T-helper 22 cell (primary cell): ENCODE measurements around the gene DAB1.
"Not testable (repeated sequence)": the region's sequence is repeated elsewhere in the genome, so short reads cannot be mapped to it uniquely, and the experiment has no call there.

ENCODE experiments used
- DNase-seq: peaks from one replicate; pipeline ENCODE4 v3.0.0-alpha.2; 2020; ENCODE audit warnings: low read depth

The DAB1 gene

DNA sequence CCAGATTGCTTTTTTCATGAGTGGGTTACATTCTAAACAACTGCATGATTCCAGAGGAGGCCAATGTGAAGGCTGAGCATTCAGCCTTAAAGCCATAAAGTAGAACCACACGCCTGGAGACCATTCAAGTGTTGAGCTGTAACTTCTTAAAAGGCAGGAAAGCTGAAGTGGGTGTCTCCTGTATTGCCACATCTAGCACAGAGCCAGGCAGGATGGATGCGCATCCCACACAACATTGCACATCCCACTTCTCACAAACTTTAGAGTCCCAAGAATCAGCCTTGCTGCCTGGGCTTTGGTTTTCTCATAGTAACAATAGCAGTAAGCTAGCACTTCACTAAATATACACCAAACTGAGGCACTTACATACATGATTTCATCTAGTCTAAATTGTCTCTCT, 151.7 kb downstream of the DAB1 start:
- no peak for DNase-seq

DNA sequence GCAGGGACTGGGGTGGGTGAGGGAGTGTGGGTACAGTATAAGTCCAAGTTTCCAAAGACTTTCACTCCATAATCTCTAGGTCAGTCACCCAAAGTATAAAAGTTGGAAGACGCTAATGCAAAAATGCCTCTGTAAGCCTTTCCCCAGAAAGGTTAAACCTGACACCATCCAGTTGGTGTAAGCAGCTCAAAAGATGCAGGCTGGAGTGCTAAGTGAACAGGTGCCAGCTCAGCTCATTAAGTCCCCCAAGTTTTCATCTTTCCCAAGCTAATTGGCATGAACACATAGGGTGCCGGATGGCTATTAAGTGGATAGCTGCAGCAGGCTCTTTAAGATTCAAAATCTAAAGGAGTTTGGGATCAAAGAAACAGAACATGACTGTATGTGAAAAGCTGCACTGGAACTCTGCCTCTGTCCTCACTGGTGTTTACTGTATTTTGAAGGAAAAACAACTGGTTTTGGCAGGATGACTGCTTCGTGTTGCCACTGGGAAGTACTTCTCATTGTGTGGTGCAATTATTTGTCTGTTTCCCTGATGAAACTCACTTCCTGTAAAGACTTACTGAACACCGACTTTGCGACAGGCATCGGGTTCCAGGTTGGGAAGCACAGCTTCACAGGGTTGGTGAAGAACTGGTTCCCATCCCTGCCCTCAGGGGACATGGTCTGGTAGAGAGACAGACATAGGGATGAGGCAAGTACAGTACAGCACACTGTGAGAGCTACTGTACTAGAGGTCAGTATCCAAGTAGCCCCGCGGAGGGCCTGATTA, 152.7 kb downstream of the DAB1 start:
- DNase-seq, result no peak

DNA sequence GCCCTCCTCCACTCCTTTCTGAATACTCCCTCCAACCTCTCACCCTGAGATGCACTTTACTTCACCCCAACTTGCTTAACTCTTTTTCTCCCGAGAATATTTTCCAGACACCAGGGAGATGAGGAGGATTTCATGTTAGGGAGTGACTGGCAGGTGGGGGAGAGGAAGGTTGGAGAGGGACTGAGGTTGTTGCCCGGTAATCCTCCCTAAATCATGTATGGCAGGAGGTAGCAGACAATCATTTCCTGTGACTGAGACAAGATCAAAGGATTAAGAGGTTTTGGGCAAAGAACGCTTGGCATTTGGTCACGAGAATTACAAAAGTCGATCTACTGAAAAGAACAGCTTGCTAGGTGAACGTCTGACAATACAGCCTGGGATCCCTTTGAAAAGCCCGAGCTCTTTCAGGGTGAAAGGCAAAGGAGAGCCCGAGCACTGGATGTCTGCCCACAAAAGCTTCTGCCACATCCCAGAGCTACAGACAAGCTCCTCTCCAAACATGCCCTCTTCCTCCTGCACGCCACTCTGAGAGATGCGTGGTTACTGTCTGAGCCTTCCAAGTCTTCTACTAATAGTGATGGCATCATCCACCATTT, 154.1 kb downstream of the DAB1 start:
- DNase-seq, result no peak

DNA sequence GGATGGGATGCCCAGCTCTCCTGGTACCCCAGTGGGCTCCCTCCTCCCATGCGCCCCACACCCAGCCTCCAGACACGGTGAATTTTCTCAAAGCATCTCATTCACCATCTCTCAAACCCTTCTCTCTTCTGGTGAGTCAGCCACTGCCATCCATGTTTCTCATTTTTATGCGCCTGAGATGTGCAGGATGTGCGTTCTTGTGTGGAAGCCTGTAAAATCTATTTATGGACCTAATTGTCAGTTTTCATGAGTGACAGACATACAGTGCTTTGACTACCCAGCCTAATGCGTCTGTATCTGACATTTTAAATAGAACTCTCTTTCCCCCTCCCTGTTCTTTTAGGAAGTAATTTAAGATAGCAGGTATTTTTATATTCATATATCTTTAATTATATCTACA, 158.8 kb downstream of the DAB1 start:
- DNase-seq, result no peak

DNA sequence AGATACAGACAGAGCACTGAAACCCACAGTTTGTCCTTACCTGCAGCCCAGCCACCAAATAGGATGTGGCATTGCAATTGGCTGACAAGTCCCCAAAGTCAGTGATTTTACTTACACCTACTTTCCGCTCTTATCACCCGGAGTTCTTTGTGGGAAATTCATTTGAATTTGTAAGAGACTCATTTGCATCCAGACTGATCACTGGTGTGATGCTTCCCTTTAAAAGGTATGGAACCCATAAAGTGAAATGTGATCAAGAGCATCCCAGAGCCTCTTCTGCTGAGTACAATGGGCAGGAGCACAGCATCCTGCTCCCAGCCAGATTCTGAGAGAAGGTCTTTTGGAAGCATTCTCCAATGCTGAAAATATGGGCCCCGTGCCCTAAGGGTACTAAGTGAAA, 161.4 kb downstream of the DAB1 start:
- DNase-seq, result no peak

DNA sequence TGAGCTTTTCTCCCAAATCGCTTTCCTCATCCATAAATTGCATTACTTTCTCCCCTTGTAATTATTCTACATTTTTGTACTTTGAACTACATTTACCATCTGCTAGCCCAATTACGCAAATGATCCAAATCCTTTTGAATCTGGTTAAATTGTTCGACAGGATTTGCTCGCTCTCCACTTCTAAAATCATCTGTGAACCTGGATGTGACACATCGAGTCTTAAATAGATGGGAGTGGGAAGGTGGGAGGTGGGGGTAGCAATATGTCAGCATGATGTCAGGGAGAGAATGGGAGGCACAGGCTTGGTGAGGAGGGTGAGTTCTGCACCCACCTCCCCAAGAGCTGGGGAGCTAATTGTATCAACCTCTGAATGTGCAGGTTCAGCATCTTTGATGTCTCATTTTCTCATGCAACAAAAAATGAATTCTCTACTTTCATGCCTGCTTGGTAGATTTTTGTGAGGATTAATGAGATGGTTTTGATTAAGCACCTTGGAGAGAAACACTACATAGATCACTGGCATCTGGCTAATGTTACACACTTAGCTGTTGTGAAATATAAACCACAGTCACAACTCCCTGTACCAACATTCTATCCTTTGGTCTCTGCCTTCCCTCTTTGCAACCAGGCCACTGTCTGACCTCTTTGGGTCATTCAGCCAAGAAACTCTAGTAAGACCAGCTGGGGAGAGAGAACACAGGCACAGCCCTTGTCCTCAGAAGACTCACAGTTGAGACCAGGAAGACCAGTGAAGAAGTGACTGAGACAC, 165.1 kb downstream of the DAB1 start:
- DNase-seq, result no peak

DNA sequence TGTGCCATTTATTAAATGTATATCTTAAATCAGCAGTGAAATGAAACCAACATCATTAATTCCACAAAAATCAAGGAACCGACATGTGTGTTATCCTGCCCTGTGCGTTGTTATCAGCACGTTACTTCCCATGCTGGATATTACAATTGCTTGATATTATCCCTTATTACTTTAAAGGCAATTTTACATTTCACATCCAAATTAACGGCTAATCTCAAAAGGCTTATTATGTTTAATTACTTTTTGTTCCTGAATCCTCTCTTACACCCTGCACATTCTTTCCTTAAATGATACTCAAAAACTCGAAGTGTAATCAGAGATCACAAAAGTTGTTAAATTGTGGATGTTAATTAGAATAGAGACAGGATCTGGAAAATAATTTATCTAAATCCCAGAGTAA, 167.9 kb downstream of the DAB1 start:
- no peak for DNase-seq

DNA sequence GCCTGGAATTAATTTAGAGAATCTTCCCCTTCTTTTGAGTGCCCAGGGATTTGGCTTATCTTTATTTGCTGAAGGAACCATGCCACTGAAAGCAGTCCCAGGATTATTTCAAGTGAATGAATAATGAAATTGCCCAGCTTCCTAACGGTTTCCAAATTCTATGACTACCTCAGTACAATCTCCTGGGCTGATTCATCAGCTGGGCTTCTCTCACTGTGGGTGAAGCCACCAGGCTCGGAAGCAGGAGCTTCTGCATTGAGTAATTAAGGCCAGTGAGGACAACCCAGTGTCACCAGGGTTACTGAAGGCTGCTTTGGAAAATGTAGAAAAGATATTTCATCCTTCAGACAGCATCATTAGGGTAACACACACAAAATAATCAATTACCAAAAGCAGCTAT, 169.8 kb downstream of the DAB1 start:
- DNase-seq, result no peak

DNA sequence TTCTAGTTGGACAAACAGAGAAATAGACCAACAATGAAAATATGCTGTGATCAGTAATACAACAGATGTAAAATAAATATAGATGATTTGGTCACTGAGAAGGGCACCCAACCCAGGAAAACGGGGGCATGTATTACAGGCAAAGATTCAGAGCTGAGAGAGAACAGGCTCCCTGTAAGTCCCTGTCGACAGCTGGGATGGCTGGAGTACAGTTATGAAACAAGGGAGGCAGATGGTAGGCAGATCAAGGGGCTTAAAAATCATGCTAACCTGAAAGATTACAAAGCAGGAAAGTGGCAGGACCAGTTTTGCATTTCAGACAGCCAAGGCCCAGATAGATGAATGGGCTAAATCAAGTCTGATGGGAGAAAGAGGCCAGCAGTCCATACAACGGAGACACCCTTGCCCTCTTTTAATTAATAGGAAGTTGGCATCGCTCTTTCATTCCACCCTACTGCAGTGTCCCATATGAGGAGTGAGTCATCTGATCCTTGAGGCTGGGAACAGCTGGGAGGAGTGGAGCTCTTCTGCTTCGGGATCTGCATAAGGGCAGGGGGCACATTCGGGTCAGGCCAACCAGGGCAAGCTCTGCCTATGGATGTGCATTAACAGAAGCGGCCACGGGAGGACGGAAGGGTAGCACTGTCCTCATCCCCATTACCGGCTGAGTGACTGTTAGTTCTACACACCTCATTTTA, 171.1 kb downstream of the DAB1 start:
- DNase-seq, result no peak

DNA sequence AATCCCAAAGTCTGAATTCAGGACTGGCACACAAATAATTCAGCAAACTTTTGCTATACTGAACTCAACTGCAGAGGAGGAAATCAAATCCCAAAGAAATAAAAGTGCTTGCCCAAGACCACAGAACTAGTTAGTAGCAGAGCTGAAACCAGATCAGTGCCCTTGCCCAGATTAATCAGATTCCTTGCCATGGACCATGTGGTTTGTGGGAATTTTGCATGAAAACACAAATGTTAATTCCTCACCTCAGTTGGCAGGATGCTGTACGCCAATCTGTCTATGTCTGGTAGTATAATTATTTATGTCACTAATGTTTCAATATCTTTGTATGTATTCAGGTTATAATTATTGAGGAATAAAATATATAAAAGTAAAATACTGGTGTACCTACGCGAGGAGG, 173.8 kb downstream of the DAB1 start:
- DNase-seq, result no peak

DNA sequence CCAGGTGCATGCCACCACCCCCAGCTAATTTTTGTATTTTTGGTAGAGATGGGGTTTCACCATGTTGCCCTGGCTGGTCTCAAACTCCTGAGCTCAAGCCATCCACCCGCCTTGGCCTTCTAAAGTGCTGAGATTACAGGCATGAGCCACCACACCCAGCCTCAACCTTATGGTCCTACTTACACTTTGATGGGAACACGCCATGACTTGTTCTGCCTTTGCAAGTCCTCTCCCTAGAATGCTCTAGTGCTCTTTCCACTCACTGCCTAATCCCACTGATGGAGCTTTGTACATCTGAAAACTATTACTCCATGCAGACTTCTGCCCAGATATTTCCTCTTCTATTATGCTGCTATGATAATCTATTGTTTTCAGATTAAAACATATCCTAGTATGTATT, 174.3 kb downstream of the DAB1 start:
- DNase-seq, result no peak

DNA sequence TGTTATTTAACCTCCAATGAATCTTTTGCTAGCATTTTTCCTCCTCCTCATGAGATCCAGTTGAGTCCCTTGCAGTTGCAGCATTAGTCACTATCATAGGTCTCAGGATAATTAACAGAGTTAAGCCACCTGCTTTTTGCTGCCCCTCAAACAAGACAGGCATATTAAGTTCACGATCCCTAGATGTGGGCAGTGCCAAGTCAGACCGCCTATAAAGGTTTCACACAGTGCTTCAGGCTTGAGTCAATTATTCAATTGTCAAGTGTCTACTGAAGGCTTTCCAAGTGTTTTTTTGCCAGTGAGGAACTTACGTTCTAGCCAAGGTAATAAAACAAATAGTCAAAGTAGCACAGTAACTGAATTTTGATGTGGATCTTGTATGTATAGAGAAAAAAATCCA, 175.0 kb downstream of the DAB1 start:
- DNase-seq, result no peak

DNA sequence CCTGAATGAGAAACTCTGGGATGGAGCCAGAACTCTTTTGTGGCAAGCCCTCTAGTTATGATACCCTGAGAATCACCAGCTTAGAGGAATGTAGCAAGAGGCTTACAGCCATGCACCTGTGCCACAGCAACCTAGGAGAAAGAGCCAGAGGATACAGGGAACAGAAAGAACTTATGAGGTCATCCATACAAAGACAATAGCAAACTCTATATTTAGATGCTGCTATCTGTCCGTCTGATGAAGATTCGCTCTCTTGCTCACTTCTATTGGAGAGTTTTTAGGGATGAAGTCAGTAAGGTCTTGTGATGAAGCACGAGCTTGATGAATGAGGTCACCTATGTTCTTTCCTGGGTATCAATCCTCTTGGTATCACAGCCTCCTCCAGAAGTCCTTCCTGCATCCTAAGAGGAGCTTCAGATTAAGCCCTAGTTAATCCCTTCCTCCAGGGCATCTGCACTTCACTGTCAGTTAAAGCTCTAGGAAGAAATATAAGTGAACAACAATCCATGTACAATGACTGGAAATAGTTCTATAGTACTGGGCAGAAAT, 185.6 kb downstream of the DAB1 start:
- DNase-seq, result no peak

DNA sequence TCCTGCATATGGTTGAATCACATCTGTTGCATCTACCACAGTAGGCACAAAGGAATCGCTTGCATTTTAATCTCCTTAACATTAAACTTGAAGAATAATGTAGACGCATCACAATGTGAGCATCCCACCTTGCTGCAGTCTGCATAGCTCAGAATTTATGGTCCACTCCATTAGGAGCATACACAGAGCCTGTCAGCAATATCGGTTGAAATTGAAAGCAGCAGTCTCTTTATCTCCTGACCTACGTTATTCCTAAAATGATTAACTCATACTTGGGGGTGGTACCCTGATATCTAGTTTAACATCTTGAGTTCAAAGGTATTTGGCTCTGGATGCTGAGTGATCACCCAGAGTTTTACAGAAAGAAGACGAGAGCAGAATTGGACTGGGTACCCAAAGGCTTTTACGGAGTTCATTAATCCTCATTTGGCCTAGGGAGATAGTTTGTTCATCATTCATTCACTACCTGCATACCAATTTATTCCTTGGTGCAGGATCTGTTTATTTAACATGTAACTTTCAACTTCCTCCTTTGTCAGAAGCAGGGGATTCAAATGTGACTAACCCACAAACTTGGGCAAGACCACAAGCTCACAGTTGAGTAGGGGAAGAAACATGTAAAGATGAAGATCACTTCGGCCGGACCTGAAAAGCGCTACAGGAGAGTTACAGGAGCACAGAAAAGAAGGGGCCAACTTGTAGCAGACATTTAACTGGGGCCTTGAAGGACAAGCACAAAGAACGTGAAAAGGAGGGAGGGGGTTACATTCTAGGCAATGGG, 187.9 kb downstream of the DAB1 start:
- no peak for DNase-seq

DNA sequence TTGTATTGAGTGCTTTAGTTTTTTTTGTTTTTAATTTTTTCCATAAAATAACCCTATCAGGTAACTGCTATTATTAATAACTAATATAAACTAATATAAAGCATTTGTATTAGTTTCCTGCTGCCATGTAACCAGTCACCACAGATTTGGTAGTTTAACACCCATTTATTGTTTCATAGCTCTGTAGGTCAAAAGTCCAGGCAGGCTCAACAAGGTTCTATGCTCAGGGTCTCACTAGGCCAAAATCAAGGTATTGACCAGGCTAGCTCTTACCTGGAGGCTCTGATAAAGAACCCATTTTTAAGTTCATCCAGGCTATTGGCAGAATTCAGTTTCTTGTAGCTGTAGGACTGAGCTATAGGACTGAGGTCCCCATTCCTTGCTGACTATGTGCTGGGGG, 189.4 kb downstream of the DAB1 start:
- no peak for DNase-seq

DNA sequence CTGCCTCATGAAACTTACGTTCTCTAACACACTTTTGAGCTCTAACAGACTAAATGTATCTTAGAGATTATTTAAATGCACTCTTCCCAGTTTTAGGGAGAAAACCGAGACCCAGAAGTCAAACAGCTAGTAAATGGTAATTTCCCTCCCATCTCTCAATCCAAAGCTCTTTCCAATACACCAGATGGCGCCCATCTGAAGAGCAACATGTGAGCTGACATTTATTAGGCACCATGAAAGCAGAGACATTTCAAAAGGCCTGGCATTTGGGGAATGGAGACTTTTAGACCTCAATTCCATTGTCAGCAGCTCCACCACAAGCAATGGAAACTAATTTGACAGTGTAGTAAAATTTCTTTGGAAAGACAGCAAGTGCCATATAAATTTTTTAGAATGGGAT, 191.4 kb downstream of the DAB1 start:
- DNase-seq, result no peak

DNA sequence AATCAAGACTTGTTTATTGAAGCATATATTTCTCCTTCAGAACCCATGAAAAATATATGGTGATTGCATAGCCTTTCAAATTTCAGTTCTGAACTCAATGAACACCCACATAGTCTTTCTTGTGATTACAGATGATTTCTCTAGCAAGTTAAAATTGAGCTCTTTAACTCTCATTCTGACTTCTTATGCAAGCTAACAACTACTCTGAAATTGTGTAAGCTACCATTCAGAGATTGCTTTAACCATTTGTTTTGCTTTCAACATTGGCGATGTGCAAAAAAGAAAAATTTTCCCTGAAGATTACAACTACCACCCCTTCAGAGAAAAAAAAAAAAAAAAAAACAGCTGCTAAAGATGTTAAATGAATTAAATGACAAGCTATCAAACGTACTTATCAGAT, 193.9 kb downstream of the DAB1 start:
- no peak for DNase-seq

DNA sequence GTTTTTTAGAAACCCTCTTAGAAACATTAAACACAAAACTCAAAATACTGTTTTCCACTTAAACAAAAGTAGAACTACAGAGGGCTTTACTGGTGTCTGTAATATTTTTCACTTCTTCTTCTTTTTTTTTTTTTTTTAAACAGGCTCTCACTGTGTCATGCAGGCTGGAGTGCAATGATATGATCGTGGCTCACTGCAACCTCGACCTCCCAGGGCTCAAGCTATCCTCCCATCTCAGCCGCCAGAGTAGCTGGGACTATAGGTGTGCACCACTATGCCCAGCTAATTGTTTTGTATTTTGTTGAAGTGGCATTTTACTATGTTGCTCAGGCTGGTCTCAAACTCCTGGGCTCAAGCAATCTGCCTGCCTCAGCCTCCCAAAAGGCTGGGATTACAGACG, 194.8 kb downstream of the DAB1 start:
- DNase-seq, result no peak

DNA sequence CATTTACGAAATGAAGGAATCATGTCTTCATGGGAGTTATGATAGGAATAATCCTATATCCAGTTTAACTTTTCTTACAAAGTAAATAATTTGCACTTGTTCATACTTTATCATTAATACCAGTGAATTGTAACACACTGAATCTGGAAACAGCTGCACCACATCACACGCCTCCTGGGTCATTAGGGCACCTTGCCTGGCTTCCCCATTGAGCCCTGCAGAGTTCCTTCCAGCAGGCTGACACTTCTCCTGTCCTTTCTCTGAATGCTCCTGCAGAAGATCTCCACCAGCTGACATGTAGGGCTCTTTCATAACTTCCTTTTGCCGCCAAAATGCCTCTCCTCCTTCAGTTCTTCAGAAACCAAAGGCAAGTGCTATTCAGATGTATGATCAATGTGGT, 201.1 kb downstream of the DAB1 start:
- no peak for DNase-seq

DNA sequence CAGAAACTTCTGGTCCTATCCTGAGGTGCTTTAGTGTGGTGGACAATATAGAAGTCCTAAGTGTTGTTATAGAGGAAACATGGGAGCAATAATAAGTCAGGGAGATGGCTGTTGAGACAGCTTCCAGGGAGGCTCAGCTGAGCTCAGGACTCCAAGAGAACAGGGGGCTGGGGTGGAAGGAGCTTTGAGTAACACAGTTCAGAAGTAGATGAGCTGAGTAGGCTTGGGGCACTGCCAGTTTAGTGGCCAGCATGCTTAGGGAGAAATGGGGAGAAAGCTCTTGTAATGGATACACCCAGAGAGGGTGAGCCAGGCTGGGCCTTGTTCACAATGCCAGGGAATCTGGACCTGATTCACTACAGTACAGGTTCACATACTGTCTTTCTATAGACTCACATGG, 201.6 kb downstream of the DAB1 start:
- no peak for DNase-seq

DNA sequence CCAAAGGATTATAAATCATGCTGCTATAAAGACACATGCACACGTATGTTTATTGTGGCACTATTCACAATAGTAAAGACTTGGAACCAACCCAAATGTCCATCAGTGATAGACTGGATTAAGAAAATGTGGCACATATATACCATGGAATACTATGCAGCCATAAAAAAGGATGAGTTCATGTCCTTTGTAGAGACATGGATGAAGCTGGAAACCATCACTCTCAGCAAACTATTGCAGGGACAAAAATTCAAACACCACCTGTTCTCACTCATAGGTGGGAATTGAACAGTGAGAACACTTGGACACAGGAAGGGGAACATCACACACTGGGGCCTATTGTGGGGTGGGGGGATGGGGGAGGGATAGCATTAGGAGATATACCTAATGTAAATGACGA, 203.0 kb downstream of the DAB1 start:
- DNase-seq, result not testable (repeated sequence)
